GM12878 (cell line): Measurements from ENCODE around the gene MROH8. TPM values are rescaled to one million over a fixed set of nuclear protein-coding genes. Genes with fewer than 3 reads are reported as not detected.
"Not testable (repeated sequence)": the region's sequence is repeated elsewhere in the genome, so short reads cannot be mapped to it uniquely, and the experiment has no call there.

Experiments used
- ATAC-seq: fragments of 200-7000 bp; cut with Tn5 transposase; 3 replicates; pipeline ENCODE4 v1.9.1; 2020; ENCODE audit warnings: mild to moderate bottlenecking, moderate library complexity
- BruUV-seq: library from RNA; stranded (reverse); fragments of 400-500 nt; replicated peaks from 2 replicates; lab custom pipeline; 2021; lab: Mats Ljungman, UMichigan
- CTCF ChIA-PET: fragments of 300-600 bp; sonication (Branson Sonifier 250); formaldehyde crosslinking; extraction: SDS; loops from one replicate; lab custom pipeline; 2021; ENCODE audit warnings: inconsistent platforms; lab: Yijun Ruan, JAX
- POLR2A ChIA-PET: fragments of 350-600 bp; formaldehyde crosslinking; extraction: SDS; loops from one replicate; lab custom pipeline; 2021; ENCODE audit warnings: inconsistent platforms; lab: Charles Lee
- RAD21 ChIA-PET: fragments of 300-600 bp; sonication (Branson Sonifier 250); formaldehyde crosslinking; loops from one replicate; lab custom pipeline; 2023; ENCODE audit warnings: antibody characterized with exemption; ENCODE audit not compliant: unreplicated experiment; lab: Charles Lee
- SMC1A ChIA-PET: fragments of 300-600 bp; sonication (Branson Sonifier 250); formaldehyde crosslinking; loops from one replicate; lab custom pipeline; 2023; ENCODE audit not compliant: unreplicated experiment, uncharacterized antibody; lab: Charles Lee
- DNase-seq: peaks from one replicate; pipeline ENCODE4 v3.0.0-alpha.2; 2011; ENCODE audit warnings: low read depth, low spot score
- FAIRE-seq: peaks from 3 replicates; lab custom pipeline; 2011; peaks lifted over from hg19 to GRCh38; lab: Jason Lieb, UNC
- H2AFZ ChIP-seq: 2 replicates; pipeline ENCODE4 v1.6.0; 2011; ENCODE audit warnings: low read depth, low read length, control low read depth; ENCODE audit not compliant: control insufficient read depth
- H3K27ac ChIP-seq: 2 replicates; pipeline ENCODE4 v1.5.1; 2011; ENCODE audit warnings: control low read depth; ENCODE audit not compliant: control insufficient read depth, insufficient read depth
- H3K27me3 ChIP-seq, 2 experiments: replicated peaks in 1 of 2; 2 replicates each; pipeline versions ENCODE4 v1.6.0 to v1.6.1; 2011; ENCODE audit warnings: low read length in 1 of 2; ENCODE audit not compliant: control insufficient read depth in 2 of 2, insufficient read depth in 2 of 2
- H3K36me3 ChIP-seq, 2 experiments: 2 replicates each; pipeline ENCODE4 v1.5.1; 2011; ENCODE audit warnings: low read length in 1 of 2; ENCODE audit not compliant: control insufficient read depth in 2 of 2, insufficient read depth in 2 of 2
- H3K4me1 ChIP-seq: 2 replicates; pipeline ENCODE4 v1.6.1; 2011; ENCODE audit warnings: mild to moderate bottlenecking, low read length, moderate library complexity, mixed read lengths; ENCODE audit not compliant: control insufficient read depth, insufficient read depth
- H3K4me2 ChIP-seq: 2 replicates; pipeline ENCODE4 v1.6.0; 2011; ENCODE audit warnings: control low read depth; ENCODE audit not compliant: control insufficient read depth, insufficient read depth
- H3K4me3 ChIP-seq: fragments of 200-600 bp; sonication (generic); 2 replicates; pipeline ENCODE4 v1.5.1; 2016
- H3K79me2 ChIP-seq: 2 replicates; pipeline ENCODE4 v1.6.0; 2011; ENCODE audit warnings: low read length; ENCODE audit not compliant: control insufficient read depth, insufficient read depth
- H3K9ac ChIP-seq: 2 replicates; pipeline ENCODE4 v1.8.0; 2011; ENCODE audit warnings: low read length, control low read depth, mixed read lengths; ENCODE audit not compliant: control insufficient read depth, insufficient read depth
- H3K9me3 ChIP-seq: replicated peaks from 3 replicates; pipeline ENCODE4 v1.5.1; 2011; ENCODE audit warnings: mild to moderate bottlenecking, low read length; ENCODE audit not compliant: control insufficient read depth, insufficient read depth
- H4K20me1 ChIP-seq: 2 replicates; pipeline ENCODE4 v1.6.0; 2011; ENCODE audit not compliant: control insufficient read depth, insufficient read depth
- EED ChIP-seq: sonication (generic); IDR thresholded peaks from 2 replicates; pipeline ENCODE4 v1.6.1; 2016; ENCODE audit warnings: antibody characterized with exemption, low read depth
- EZH2 ChIP-seq: IDR thresholded peaks from 2 replicates; pipeline ENCODE4 v1.6.1; 2012; ENCODE audit warnings: low read depth, mild to moderate bottlenecking, control low read depth, inconsistent platforms, low read length, borderline replicate concordance; ENCODE audit not compliant: control insufficient read depth
- JUND ChIP-seq: IDR thresholded peaks from 2 replicates; pipeline ENCODE4 v1.6.1; 2012; ENCODE audit warnings: low read depth, mild to moderate bottlenecking, low read length, improper control_type of control experiment, moderate library complexity
- STAT3 ChIP-seq: IDR thresholded peaks from 2 replicates; pipeline ENCODE4 v1.6.1; 2011; ENCODE audit warnings: low read depth, low read length, improper control_type of control experiment
- WGBS: methylation state at CpG from one replicate; pipeline ENCODE4 v1.1.6; 2016; ENCODE audit warnings: low lambda C conversion rate; ENCODE audit not compliant: insufficient replicate concordance, insufficient coverage; ENCODE audit errors: missing lambda C conversion rate; 5-methylcytosine and 5-hydroxymethylcytosine counted together
- in situ Hi-C: fragments of 300-500 bp; cut with MboI; formaldehyde crosslinking; loops from 9 replicates; pipeline ENCODE4 v1.14.3; 2018; ENCODE audit warnings: mixed read lengths
- intact Hi-C: fragments of 100-400 bp; cut with micrococcal nuclease; formaldehyde crosslinking; loops from one replicate; pipeline ENCODE4 v1.14.2; 2022; ENCODE audit not compliant: unreplicated experiment
- polyA plus RNA-seq, 11 experiments: library from polyadenylated mRNA; depleted of rRNA in 4 of 11; unstranded in 6 of 11; stranded (reverse) in 5 of 11; fragments of >200 nt; fragmentation: Nextera tagmentation in 4 of 11; fragmentation: Illumina TruSeq in 1 of 11; extraction: Ambion mirVana in 4 of 11; extraction: Trizol in 1 of 11; gene quantifications; 1 replicate in 1 of 11; 2 replicates in 10 of 11; pipeline versions ENCODE4 v1.2.1 to v1.2.3, GENCODE V29; 2011 to 2016; ENCODE audit warnings: inconsistent platforms in 2 of 11, missing spikeins in 2 of 11, low read depth in 1 of 11
- total RNA-seq, 4 experiments: library from RNA; depleted of rRNA in 3 of 4; stranded (reverse); fragments of >200 nt in 3 of 4; fragmentation: Illumina TruSeq in 1 of 4; extraction: Trizol in 1 of 4; gene quantifications; 2 replicates each; pipeline versions ENCODE4 v1.2.1 to v1.2.3, GENCODE V29; 2013 to 2021
- TF ChIP-seq, protein P1 (sequence below): IDR thresholded peaks from 2 replicates; pipeline ENCODE4 v1.6.1; 2012; ENCODE audit warnings: low read depth, low read length, improper control_type of control experiment

Gene MROH8
- total and polyA plus RNA-seq, 10 of the 15 experiments (the other 5 are each of a cell fraction or from before 2014, with no cell fraction given): 0.16 to 2.8 (median 1.8) TPM

DNA sequence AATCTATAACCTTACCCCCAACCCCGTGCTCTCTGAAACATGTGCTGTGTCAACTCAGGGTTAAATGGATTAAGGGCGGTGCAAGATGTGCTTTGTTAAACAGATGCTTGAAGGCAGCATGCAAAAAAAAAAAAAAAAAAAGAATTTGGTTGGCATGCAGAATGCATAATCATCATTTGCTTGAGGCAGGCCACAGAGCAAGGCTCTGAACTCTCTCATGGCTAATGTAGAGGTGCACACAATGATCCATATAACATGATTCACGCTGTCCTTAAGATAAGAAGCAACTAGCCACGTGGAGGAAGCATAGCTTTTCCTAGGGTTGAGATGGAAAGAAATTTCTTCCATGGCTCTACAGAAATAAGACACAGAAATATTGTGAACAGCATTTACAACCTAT lies 27.8 kb downstream of the MROH8 start:
- no peak for ATAC-seq
- Histone ChIP-seq H2AFZ (no peak overlapping the region), H3K79me2 (no peaks in the 10 kb centered on the region), H3K36me3 (no peaks in the 10 kb centered on the region)
- intact Hi-C loops: no loop called here
- ChIA-PET RAD21 (no interaction called here), SMC1A (no interaction called here)
- TF ChIP-seq EZH2: no peak
- TF ChIP-seq, protein P1, sequence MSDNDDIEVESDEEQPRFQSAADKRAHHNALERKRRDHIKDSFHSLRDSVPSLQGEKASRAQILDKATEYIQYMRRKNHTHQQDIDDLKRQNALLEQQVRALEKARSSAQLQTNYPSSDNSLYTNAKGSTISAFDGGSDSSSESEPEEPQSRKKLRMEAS: no peak
- no peak for TF ChIP-seq JUND
- TF ChIP-seq EED: no peak
- no peak for TF ChIP-seq STAT3
- TF ChIP-seq, all 136 proteins: peak for 0
- Histone ChIP-seq H3K9me3 (no peaks in the 10 kb centered on the region), H3K4me1 (no peaks in the 10 kb centered on the region), H3K27me3 (no peaks in the 10 kb centered on the region), H3K9ac (no peak overlapping the region), H3K27ac (no peak overlapping the region), H4K20me1 (no peaks in the 10 kb centered on the region), H3K4me3 (no peak overlapping the region), H3K4me2 (no peak overlapping the region)
- DNase-seq: no peak
- no TSS peak for BruUV-seq
- POLR2A ChIA-PET: no interaction called here
- CTCF ChIA-PET: no interaction called here
- in situ Hi-C loops: no loop called here
- no peak for FAIRE-seq
- WGBS: 35% methylated on average over 2 of the region's 4 CpGs

DNA sequence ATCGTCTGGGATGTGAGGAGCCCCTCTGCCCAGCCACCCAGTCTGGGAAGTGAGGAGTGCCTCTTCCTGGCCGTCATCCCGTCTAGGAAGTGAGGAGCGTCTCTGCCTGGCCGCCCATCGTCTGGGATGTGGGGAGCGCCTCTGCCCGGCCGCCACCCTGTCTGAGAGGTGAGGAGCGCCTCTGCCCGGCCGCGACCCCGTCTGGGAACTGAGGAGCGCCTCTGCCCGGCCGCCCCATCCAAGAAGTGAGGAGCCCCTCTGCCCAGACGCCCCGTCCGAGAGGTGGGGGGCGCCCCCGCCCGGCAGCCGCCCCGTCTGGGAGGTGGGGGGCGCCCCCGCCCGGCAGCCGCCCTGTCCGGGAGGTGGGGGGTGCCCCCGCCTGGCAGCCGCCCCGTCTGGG lies 28.5 kb downstream of the MROH8 start:
- WGBS: 98% methylated on average over 18 of the region's 33 CpGs
- in situ Hi-C loops, CTCF ChIA-PET: not testable (repeated sequence)

More for the DNA sequence above, 28.5 kb downstream of the MROH8 start:
- DNase-seq, H3K9me3 ChIP-seq, H3K4me2 ChIP-seq, POLR2A ChIA-PET, ATAC-seq, H3K79me2 ChIP-seq, H2AFZ ChIP-seq, BruUV-seq, H3K27ac ChIP-seq, intact Hi-C loops, H3K4me1 ChIP-seq, H3K9ac ChIP-seq, H3K4me3 ChIP-seq, H3K36me3 ChIP-seq, H3K27me3 ChIP-seq, FAIRE-seq, H4K20me1 ChIP-seq, RAD21 ChIA-PET, SMC1A ChIA-PET: not testable (repeated sequence)
